ENCODE data around the gene CTCFL.
A peak's percentile ranks its signal among the peaks of the same experiment; 100 is the strongest.
"Not testable (repeated sequence)": the region's sequence is repeated elsewhere in the genome, so short reads cannot be mapped to it uniquely, and the experiment has no call there.

CTCFL gene

GRCh38 chr20:57514273-57514751 is 10.6 kb downstream of the CTCFL start:
- Histone ChIP-seq H3F3A (ENCODE audit: control insufficient read depth, insufficient read depth) (no peaks in the 10 kb centered on the region), H3K4me3 (ENCODE audit: low read length) (no peak overlapping the region), H3K27ac (ENCODE audit: low read depth, low read length) (no peak overlapping the region), H4K20me1 (ENCODE audit: control insufficient read depth, insufficient read depth, low read depth, low read length) (peaks cover 19% of the 10 kb centered on the region; the same call in 1 of the 2 replicates), H3K4me2 (ENCODE audit: low read length) (no peak overlapping the region), H3K36me3 (ENCODE audit: control insufficient read depth, low read length) (peaks cover 12% of the 10 kb centered on the region; the same call in 1 of the 2 replicates), H3K79me2 (ENCODE audit: control insufficient read depth, low read length) (peaks cover 5% of the 10 kb centered on the region; the same call in 1 of the 2 replicates), H3K4me1 (ENCODE audit: control insufficient read depth, low read length) (no peaks in the 10 kb centered on the region), H3K27me3 (ENCODE audit: control insufficient read depth, low read length) (no peaks in the 10 kb centered on the region), H3K9me3 (ENCODE audit: control insufficient read depth, insufficient read depth, low read length) (no peaks in the 10 kb centered on the region), H3K9me2 (replicated peaks; ENCODE audit: control insufficient read depth, low read length) (no peaks in the 10 kb centered on the region)
- no peak for TF ChIP-seq EZH2phosphoT487 (IDR thresholded peaks at IDR 0.05; ENCODE audit: borderline replicate concordance, low read length)
- peak; percentile 53 for TF ChIP-seq CTCF (IDR thresholded peaks at IDR 0.05; ENCODE audit: low read depth, low read length, poor library complexity, severe bottlenecking)

- H3K9me3 ChIP-seq (ENCODE audit: control insufficient read depth, insufficient read depth, low read length): no peaks in the 10 kb centered on the region
- H4K20me1 ChIP-seq (ENCODE audit: control insufficient read depth, insufficient read depth, low read depth, low read length): peaks cover 15% of the 10 kb centered on the region; the same call in 1 of the 2 replicates
- H3K27me3 ChIP-seq (ENCODE audit: control insufficient read depth, low read length): no peaks in the 10 kb centered on the region
- no peak overlapping the region for H3K4me3 ChIP-seq (ENCODE audit: low read length)
- H3F3A ChIP-seq (ENCODE audit: control insufficient read depth, insufficient read depth): no peaks in the 10 kb centered on the region
- H3K79me2 ChIP-seq (ENCODE audit: control insufficient read depth, low read length): peaks cover 7% of the 10 kb centered on the region
- peaks cover 16% of the 10 kb centered on the region; the same call in 1 of the 2 replicates for H3K36me3 ChIP-seq (ENCODE audit: control insufficient read depth, low read length)
- TF ChIP-seq CTCF (IDR thresholded peaks at IDR 0.05; ENCODE audit: low read depth, low read length, poor library complexity, severe bottlenecking): no peak
- no peak for TF ChIP-seq EZH2phosphoT487 (IDR thresholded peaks at IDR 0.05; ENCODE audit: borderline replicate concordance, low read length)
- no peaks in the 10 kb centered on the region for H3K4me1 ChIP-seq (ENCODE audit: control insufficient read depth, low read length)
- H3K9me2 ChIP-seq (replicated peaks; ENCODE audit: control insufficient read depth, low read length): no peaks in the 10 kb centered on the region
- H3K27ac ChIP-seq (ENCODE audit: low read depth, low read length): no peak overlapping the region
- no peak overlapping the region for H3K4me2 ChIP-seq (ENCODE audit: low read length)
Observed at GRCh38 chr20:57513199-57513598, 11.7 kb downstream of the CTCFL start.

- H3K9me2 ChIP-seq (replicated peaks; ENCODE audit: control insufficient read depth, low read length): no peaks in the 10 kb centered on the region
- H3K36me3 ChIP-seq (ENCODE audit: control insufficient read depth, low read length): peaks cover 18% of the 10 kb centered on the region; the same call in 1 of the 2 replicates
- H3K4me1 ChIP-seq (ENCODE audit: control insufficient read depth, low read length): no peaks in the 10 kb centered on the region
- no peak overlapping the region for H3K27ac ChIP-seq (ENCODE audit: low read depth, low read length)
- H3K4me2 ChIP-seq (ENCODE audit: low read length): no peak overlapping the region
- no peak overlapping the region for H3K4me3 ChIP-seq (ENCODE audit: low read length)
- H3K9me3 ChIP-seq (ENCODE audit: control insufficient read depth, insufficient read depth, low read length): no peaks in the 10 kb centered on the region
- TF ChIP-seq CTCF (IDR thresholded peaks at IDR 0.05; ENCODE audit: low read depth, low read length, poor library complexity, severe bottlenecking) (no peak), EZH2phosphoT487 (IDR thresholded peaks at IDR 0.05; ENCODE audit: borderline replicate concordance, low read length) (no peak)
- H3K27me3 ChIP-seq (ENCODE audit: control insufficient read depth, low read length): no peaks in the 10 kb centered on the region
- no peaks in the 10 kb centered on the region for H3F3A ChIP-seq (ENCODE audit: control insufficient read depth, insufficient read depth)
- peaks cover 8% of the 10 kb centered on the region for H3K79me2 ChIP-seq (ENCODE audit: control insufficient read depth, low read length)
- H4K20me1 ChIP-seq (ENCODE audit: control insufficient read depth, insufficient read depth, low read depth, low read length): peaks cover 15% of the 10 kb centered on the region; the same call in 1 of the 2 replicates
Observed at GRCh38 chr20:57512432-57512831, 12.5 kb downstream of the CTCFL start.

GRCh38 chr20:57511709-57512108 is 13.2 kb downstream of the CTCFL start:
- not testable (repeated sequence) for H3K9me3 ChIP-seq (ENCODE audit: control insufficient read depth, insufficient read depth, low read length); H3K27ac ChIP-seq (ENCODE audit: low read depth, low read length); H3K4me1 ChIP-seq (ENCODE audit: control insufficient read depth, low read length); H3K4me2 ChIP-seq (ENCODE audit: low read length); H3K9me2 ChIP-seq (replicated peaks; ENCODE audit: control insufficient read depth, low read length); H3K27me3 ChIP-seq (ENCODE audit: control insufficient read depth, low read length); H3F3A ChIP-seq (ENCODE audit: control insufficient read depth, insufficient read depth); H3K79me2 ChIP-seq (ENCODE audit: control insufficient read depth, low read length); H3K4me3 ChIP-seq (ENCODE audit: low read length)
- Histone ChIP-seq H3K36me3 (ENCODE audit: control insufficient read depth, low read length) (peaks cover 20% of the 10 kb centered on the region; the same call in 1 of the 2 replicates), H4K20me1 (ENCODE audit: control insufficient read depth, insufficient read depth, low read depth, low read length) (peaks cover 15% of the 10 kb centered on the region; the same call in 1 of the 2 replicates)
